HL-60 (cell line): ENCODE data around the gene DENND5A.

ENCODE experiments used
- SPI1 ChIP-seq: IDR thresholded peaks from 2 replicates; pipeline ENCODE4 v1.6.1; 2012; ENCODE audit warnings: low read depth, mild to moderate bottlenecking, borderline replicate concordance
- TF ChIP-seq, protein P1 (sequence below): IDR thresholded peaks from one replicate; pipeline ENCODE4 v1.5.1; 2011; ENCODE audit warnings: low read length, control low read depth, inconsistent platforms; ENCODE audit not compliant: insufficient read depth
- TF ChIP-seq, protein P2 (sequence below): IDR thresholded peaks from 2 replicates; pipeline ENCODE4 v1.6.1; 2012; ENCODE audit warnings: low read depth; ENCODE audit not compliant: insufficient replicate concordance

GRCh38 chr11:9121469-9121796 lies 143.7 kb downstream of the DENND5A start:
- TF ChIP-seq, protein P1, sequence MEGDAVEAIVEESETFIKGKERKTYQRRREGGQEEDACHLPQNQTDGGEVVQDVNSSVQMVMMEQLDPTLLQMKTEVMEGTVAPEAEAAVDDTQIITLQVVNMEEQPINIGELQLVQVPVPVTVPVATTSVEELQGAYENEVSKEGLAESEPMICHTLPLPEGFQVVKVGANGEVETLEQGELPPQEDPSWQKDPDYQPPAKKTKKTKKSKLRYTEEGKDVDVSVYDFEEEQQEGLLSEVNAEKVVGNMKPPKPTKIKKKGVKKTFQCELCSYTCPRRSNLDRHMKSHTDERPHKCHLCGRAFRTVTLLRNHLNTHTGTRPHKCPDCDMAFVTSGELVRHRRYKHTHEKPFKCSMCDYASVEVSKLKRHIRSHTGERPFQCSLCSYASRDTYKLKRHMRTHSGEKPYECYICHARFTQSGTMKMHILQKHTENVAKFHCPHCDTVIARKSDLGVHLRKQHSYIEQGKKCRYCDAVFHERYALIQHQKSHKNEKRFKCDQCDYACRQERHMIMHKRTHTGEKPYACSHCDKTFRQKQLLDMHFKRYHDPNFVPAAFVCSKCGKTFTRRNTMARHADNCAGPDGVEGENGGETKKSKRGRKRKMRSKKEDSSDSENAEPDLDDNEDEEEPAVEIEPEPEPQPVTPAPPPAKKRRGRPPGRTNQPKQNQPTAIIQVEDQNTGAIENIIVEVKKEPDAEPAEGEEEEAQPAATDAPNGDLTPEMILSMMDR: no peak
- no peak for TF ChIP-seq SPI1
- TF ChIP-seq, protein P2, sequence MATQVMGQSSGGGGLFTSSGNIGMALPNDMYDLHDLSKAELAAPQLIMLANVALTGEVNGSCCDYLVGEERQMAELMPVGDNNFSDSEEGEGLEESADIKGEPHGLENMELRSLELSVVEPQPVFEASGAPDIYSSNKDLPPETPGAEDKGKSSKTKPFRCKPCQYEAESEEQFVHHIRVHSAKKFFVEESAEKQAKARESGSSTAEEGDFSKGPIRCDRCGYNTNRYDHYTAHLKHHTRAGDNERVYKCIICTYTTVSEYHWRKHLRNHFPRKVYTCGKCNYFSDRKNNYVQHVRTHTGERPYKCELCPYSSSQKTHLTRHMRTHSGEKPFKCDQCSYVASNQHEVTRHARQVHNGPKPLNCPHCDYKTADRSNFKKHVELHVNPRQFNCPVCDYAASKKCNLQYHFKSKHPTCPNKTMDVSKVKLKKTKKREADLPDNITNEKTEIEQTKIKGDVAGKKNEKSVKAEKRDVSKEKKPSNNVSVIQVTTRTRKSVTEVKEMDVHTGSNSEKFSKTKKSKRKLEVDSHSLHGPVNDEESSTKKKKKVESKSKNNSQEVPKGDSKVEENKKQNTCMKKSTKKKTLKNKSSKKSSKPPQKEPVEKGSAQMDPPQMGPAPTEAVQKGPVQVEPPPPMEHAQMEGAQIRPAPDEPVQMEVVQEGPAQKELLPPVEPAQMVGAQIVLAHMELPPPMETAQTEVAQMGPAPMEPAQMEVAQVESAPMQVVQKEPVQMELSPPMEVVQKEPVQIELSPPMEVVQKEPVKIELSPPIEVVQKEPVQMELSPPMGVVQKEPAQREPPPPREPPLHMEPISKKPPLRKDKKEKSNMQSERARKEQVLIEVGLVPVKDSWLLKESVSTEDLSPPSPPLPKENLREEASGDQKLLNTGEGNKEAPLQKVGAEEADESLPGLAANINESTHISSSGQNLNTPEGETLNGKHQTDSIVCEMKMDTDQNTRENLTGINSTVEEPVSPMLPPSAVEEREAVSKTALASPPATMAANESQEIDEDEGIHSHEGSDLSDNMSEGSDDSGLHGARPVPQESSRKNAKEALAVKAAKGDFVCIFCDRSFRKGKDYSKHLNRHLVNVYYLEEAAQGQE: no peak
